Muscle of arm (tissue), 14 donors: ENCODE measurements around the gene BARHL1. TPM values are rescaled to one million over a fixed set of nuclear protein-coding genes. Genes with fewer than 3 reads are reported as not detected.

Source experiments
- DNase-seq: peaks from one replicate; pipeline ENCODE4 v3.0.0-alpha.2; 2013
- long read RNA-seq, 11 donors: transcript quantifications; one replicate each; lab custom pipeline, GENCODE V29; 2026
- polyA plus RNA-seq, 12 donors: library from polyadenylated mRNA; unstranded; fragments of 120-200 nt; gene quantifications; one replicate each; pipeline ENCODE4 v1.2.1, GENCODE V29; 2013; ENCODE audit not compliant: insufficient read length in 12 of 12

The BARHL1 gene
- not detected for polyA plus RNA-seq
- long read RNA-seq, donor 1 = 0 reads
- long read RNA-seq, donor 2 = 0 reads
- long read RNA-seq, donor 3 = 0 reads
- long read RNA-seq, donor 4 = 0 reads
- long read RNA-seq, donor 5 = 0 reads
- long read RNA-seq, donor 6 = 0 reads
- long read RNA-seq, donor 7 = 0 reads
- long read RNA-seq, donor 8 = 0 reads
- long read RNA-seq, donor 9 = 0 reads
- long read RNA-seq, donor 10 = 0 reads
- long read RNA-seq, donor 11 = 0 reads

GRCh38 chr9:132582276-132582785 is at the start of gene BARHL1:
TSS of gene BARHL1 (plus strand) at chr9:132582606. CDS start at chr9:132582798, 192 bp downstream.
- no peak for DNase-seq

- no peak for DNase-seq
These were observed 47.6 kb upstream of the BARHL1 start for GRCh38 chr9:132534832-132535231.

GRCh38 chr9:132536124-132536523 is 46.3 kb upstream of the BARHL1 start:
- no peak for DNase-seq

- no peak for DNase-seq
These were observed 45.1 kb upstream of the BARHL1 start for GRCh38 chr9:132537352-132537751.

- DNase-seq = no peak
These were observed 44.3 kb upstream of the BARHL1 start for GRCh38 chr9:132538071-132538470.

- DNase-seq = no peak
These were observed 43.3 kb upstream of the BARHL1 start for GRCh38 chr9:132539096-132539495.

- no peak for DNase-seq
These were observed 41.4 kb upstream of the BARHL1 start for GRCh38 chr9:132541051-132541450.

- no peak for DNase-seq
These were observed 40.3 kb upstream of the BARHL1 start for GRCh38 chr9:132541870-132542830.

GRCh38 chr9:132543251-132543650 is 39.2 kb upstream of the BARHL1 start:
- DNase-seq = no peak

- DNase-seq = no peak
These were observed 38.4 kb upstream of the BARHL1 start for GRCh38 chr9:132543960-132544359.

- no peak for DNase-seq
These were observed 36.8 kb upstream of the BARHL1 start for GRCh38 chr9:132545578-132545977.

GRCh38 chr9:132546148-132547051 is 36.0 kb upstream of the BARHL1 start:
- DNase-seq = peak; percentile 36

GRCh38 chr9:132547052-132547431 is 35.4 kb upstream of the BARHL1 start:
- no peak for DNase-seq

- DNase-seq = no peak
These were observed 35.0 kb upstream of the BARHL1 start for GRCh38 chr9:132547436-132547835.

GRCh38 chr9:132547976-132548730 is 34.3 kb upstream of the BARHL1 start:
- no peak for DNase-seq

GRCh38 chr9:132548751-132549640 is 33.4 kb upstream of the BARHL1 start:
- DNase-seq = no peak

- no peak for DNase-seq
These were observed 30.9 kb upstream of the BARHL1 start for GRCh38 chr9:132551556-132551955.

GRCh38 chr9:132552041-132552440 is 30.4 kb upstream of the BARHL1 start:
- no peak for DNase-seq

GRCh38 chr9:132554755-132555154 is 27.7 kb upstream of the BARHL1 start:
- DNase-seq = no peak

- DNase-seq = no peak
These were observed 26.9 kb upstream of the BARHL1 start for GRCh38 chr9:132555528-132555927.
